ENCODE measurements around the gene C9orf152.
A peak's percentile ranks its signal among the peaks of the same experiment; 100 is the strongest.

The C9orf152 gene

GRCh38 chr9:110208031-110208430 lies at the start of gene C9orf152:
Gene C9orf152 (minus strand): TSS chr9:110208159. CDS start chr9:110207579, 580 bp downstream.
- H3K4me3 ChIP-seq (ENCODE audit: low read depth, low read length) = no peak within 1 kb of the TSS
- TF ChIP-seq, protein P1, sequence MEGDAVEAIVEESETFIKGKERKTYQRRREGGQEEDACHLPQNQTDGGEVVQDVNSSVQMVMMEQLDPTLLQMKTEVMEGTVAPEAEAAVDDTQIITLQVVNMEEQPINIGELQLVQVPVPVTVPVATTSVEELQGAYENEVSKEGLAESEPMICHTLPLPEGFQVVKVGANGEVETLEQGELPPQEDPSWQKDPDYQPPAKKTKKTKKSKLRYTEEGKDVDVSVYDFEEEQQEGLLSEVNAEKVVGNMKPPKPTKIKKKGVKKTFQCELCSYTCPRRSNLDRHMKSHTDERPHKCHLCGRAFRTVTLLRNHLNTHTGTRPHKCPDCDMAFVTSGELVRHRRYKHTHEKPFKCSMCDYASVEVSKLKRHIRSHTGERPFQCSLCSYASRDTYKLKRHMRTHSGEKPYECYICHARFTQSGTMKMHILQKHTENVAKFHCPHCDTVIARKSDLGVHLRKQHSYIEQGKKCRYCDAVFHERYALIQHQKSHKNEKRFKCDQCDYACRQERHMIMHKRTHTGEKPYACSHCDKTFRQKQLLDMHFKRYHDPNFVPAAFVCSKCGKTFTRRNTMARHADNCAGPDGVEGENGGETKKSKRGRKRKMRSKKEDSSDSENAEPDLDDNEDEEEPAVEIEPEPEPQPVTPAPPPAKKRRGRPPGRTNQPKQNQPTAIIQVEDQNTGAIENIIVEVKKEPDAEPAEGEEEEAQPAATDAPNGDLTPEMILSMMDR (IDR thresholded peaks at IDR 0.05; ENCODE audit: low read depth, low read length) = no peak

DNA sequence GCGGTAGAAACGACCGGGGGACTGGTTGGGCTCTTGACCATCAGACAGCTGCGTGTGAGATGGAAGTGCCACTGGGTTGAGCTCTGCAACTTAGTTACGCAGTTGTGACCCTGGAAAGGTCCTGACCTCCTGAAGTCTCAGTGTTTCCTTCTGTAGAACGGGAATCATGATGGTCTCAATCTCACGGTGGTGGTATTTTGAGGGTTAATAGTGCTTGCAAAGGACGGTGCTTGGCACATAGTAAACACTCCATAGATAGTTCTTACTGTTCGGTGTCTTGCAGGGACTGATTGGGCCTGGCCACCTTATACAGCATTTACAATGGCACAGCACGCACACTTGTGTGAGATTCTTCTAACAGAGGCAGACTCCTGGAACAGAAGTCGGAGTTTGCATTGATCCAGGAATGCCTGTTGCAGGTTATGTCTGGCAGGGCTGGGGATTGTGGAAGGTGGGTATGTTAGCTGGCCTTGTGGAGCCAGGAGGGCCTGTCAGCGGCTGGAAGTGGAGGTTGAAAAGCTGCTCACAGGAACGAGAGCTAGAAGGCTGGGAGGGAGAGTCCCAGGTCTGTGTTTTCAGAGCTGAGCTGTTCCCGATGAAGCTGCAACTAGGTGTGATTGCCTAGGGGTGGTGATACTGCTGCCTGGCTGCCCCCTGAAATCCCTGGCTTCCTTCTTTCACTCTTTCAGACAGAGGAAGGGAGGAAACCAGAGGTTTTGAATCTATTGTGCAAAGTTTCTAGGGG lies 49.3 kb upstream of the C9orf152 start:
- peak overlapping the region; percentile 88 for H3K4me3 ChIP-seq (ENCODE audit: low read depth, low read length)
- TF ChIP-seq, protein P1 (IDR thresholded peaks at IDR 0.05; ENCODE audit: low read depth, low read length) = no peak

DNA sequence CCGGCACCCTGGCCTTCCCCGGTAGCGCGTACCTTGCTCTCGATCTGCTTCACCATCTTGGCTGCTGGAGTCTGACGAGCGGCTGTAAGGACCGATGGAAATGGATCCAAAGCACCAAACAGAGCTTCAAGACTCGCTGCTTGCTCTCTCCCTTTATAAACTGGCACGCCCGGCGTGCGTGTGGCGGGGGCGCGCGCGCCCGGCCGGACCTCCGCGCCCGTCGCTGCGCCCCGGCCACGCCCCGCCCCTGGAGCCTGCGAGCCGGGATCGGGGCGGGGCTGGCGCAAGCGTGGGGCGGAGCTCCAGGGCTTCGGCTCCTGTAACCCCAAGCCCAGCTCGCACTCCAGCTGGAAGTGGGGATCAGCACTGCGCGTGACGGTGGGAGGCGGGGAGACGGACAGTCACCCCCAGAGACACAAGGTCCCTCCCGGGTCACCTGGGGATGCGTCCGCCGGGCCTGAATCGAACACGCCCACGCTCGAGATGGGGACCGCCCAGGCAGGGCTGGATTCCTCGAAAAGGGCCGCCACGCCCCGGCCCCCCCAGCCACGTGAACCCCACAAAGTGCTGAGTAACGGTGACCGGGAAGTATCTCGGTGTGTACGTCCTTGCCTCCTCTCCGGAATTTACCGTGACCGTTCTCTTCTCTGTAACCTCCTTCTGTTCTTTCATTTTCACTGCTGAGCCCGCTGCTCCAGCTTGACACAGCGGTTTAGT lies 48.6 kb upstream of the C9orf152 start, which contains the start of gene TXN:
Gene TXN, minus strand, starts transcription at position 128 of the 717 bp plus-strand sequence. Its CDS starts 72 bp downstream, at position 56.
- H3K4me3 ChIP-seq (ENCODE audit: low read depth, low read length) = peak within 1 kb of the TSS; percentile 88
- TF ChIP-seq, protein P1 (IDR thresholded peaks at IDR 0.05; ENCODE audit: low read depth, low read length) = no peak

- peak overlapping the region; percentile 88 for H3K4me3 ChIP-seq (ENCODE audit: low read depth, low read length)
- TF ChIP-seq, protein P1 (IDR thresholded peaks at IDR 0.05; ENCODE audit: low read depth, low read length) = no peak
These were observed 47.8 kb upstream of the C9orf152 start for GRCh38 chr9:110255463-110256379.

DNA sequence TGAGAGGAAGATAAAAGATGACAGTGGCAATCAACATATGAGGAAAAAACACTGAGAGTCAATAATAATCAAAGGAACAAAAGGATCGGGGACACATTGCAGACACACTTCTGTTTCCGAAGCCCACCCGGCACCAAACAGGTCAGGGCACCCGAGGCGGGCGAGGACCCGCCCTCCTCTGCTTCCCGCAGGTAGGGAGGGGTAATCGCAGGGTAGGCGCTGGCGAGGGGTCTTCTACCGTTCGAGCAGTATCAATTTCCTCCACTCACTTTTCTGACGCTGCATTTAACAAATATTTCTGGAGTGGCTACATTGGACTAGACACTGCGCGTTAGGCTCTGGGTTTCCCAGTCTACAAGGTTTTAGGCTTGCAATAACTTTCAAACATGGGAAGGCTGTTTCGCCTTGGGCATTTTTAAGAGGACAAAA lies 47.1 kb upstream of the C9orf152 start:
- TF ChIP-seq, protein P1 (IDR thresholded peaks at IDR 0.05; ENCODE audit: low read depth, low read length) = no peak
- peak overlapping the region; percentile 88 for H3K4me3 ChIP-seq (ENCODE audit: low read depth, low read length)

DNA sequence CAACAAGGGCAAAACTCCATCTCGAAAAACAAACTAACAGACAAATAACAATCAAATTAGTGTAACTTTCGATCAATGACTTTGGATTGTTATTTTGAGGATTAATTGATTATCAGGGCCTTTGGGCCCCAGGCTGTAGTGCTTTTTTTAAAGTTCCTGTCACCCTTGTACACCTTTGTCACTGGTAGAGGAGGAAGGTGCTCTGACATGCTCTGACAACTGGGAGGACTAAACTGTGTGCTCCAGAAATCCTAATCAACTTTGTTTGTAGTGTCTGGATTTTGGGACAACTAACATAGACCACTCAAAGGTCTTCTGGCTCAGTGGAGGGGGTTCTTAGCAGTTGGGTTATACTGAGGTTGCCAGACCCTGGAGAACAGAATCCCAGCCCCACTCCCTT lies 46.5 kb upstream of the C9orf152 start:
- peak overlapping the region; percentile 88 for H3K4me3 ChIP-seq (ENCODE audit: low read depth, low read length)
- TF ChIP-seq, protein P1 (IDR thresholded peaks at IDR 0.05; ENCODE audit: low read depth, low read length) = no peak

Measured in WI38 (cell line).